Neural progenitor cell (in vitro differentiated cells): ENCODE results near the gene BTBD9.

ENCODE experiments used
- EZH2 ChIP-seq: fragments of 200-600 bp; sonication (generic); IDR thresholded peaks from 2 replicates; pipeline ENCODE4 v1.6.1; 2017; ENCODE audit warnings: antibody characterized with exemption, mild to moderate bottlenecking, moderate library complexity
- EZH2phosphoT487 ChIP-seq: fragments of 200-600 bp; sonication (generic); IDR thresholded peaks from 2 replicates; pipeline ENCODE4 v1.6.1; 2017; ENCODE audit warnings: antibody characterized with exemption
- TF ChIP-seq, protein P1 (sequence below): fragments of 200-600 bp; sonication (generic); IDR thresholded peaks from 2 replicates; pipeline ENCODE4 v1.5.1; 2017; ENCODE audit warnings: antibody characterized with exemption, mild to moderate bottlenecking

GRCh38 chr6:38658418-38659167 is 18.9 kb upstream of the BTBD9 start:
- TF ChIP-seq, protein P1, sequence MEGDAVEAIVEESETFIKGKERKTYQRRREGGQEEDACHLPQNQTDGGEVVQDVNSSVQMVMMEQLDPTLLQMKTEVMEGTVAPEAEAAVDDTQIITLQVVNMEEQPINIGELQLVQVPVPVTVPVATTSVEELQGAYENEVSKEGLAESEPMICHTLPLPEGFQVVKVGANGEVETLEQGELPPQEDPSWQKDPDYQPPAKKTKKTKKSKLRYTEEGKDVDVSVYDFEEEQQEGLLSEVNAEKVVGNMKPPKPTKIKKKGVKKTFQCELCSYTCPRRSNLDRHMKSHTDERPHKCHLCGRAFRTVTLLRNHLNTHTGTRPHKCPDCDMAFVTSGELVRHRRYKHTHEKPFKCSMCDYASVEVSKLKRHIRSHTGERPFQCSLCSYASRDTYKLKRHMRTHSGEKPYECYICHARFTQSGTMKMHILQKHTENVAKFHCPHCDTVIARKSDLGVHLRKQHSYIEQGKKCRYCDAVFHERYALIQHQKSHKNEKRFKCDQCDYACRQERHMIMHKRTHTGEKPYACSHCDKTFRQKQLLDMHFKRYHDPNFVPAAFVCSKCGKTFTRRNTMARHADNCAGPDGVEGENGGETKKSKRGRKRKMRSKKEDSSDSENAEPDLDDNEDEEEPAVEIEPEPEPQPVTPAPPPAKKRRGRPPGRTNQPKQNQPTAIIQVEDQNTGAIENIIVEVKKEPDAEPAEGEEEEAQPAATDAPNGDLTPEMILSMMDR: no peak
- TF ChIP-seq EZH2 (no peak), EZH2phosphoT487 (no peak)
